ENCODE results near the gene SLC35G2. TPM values are rescaled to one million over a fixed set of nuclear protein-coding genes. Genes with fewer than 3 reads are reported as not detected.

Gene SLC35G2
- polyA plus RNA-seq, 2 of the 4 experiments (the other 2 are of a cell fraction), result 17.2 to 34.8 TPM

DNA sequence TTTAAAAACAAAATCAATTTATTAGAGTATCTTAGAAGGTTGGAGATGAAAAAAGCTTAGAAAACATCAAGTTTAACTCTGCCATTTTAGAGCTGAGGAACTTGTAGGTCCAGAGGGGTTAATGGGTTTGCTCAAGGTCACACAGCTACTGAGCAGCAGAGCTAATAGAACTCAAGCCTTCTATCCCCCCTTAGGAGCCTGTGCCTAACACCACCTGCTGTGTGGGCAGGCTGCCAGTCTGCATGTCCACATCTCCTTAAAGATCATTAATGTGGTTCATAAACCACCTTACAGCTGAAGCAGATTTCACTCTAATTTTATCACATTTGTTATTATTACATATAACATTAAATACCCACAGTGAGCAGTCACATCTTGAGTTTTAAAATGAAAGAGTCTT, 14.1 kb upstream of the SLC35G2 start:
- POLR2A ChIA-PET, result no interaction called here
- Histone ChIP-seq H3K27ac (no peak overlapping the region), H3K4me1 (no peaks in the 10 kb centered on the region; the same call in 2 of the 3 replicates), H3K4me3 (no peak overlapping the region), H3K4me2 (no peak overlapping the region), H3K9me3 (no peaks in the 10 kb centered on the region)
- DNase-seq (ENCODE audit: low read depth in 1 of 2, low spot score in 1 of 2), result no peak
- FAIRE-seq, result no peak
- ATAC-seq, result no peak
- CTCF ChIA-PET, result no interaction called here
- TF ChIP-seq FOXS1 (CRISPR knock-in tag; IDR thresholded peaks at IDR 0.05) (no peak), RARB (CRISPR knock-in tag; IDR thresholded peaks at IDR 0.05) (no peak), TFCP2L1 (CRISPR knock-in tag; IDR thresholded peaks at IDR 0.05) (no peak), NPAS2 (CRISPR knock-in tag; IDR thresholded peaks at IDR 0.05; ENCODE audit: borderline replicate concordance) (no peak), ZSCAN20 (CRISPR knock-in tag; IDR thresholded peaks at IDR 0.05) (no peak), KDM1A (IDR thresholded peaks at IDR 0.05; ENCODE audit: low read depth) (no peak), CHD2 (IDR thresholded peaks at IDR 0.05; ENCODE audit: low read length, partially characterized antibody) (no peak), JUN (IDR thresholded peaks at IDR 0.05) (no peak), ZC3H11A (IDR thresholded peaks at IDR 0.05) (no peak), RFX5 (IDR thresholded peaks at IDR 0.05) (no peak), RCOR1 (IDR thresholded peaks at IDR 0.05; ENCODE audit: low read depth, low read length) (no peak), NR3C1 (IDR thresholded peaks at IDR 0.05) (no peak), MAFK (IDR thresholded peaks at IDR 0.05; ENCODE audit: partially characterized antibody) (no peak), HOXB13 (CRISPR knock-in tag; IDR thresholded peaks at IDR 0.05; ENCODE audit: low read depth) (no peak), FOSL2 (IDR thresholded peaks at IDR 0.05) (no peak), FOSL2 (CRISPR knock-in tag; IDR thresholded peaks at IDR 0.05) (no peak), CHD4 (IDR thresholded peaks at IDR 0.05; ENCODE audit: borderline replicate concordance) (no peak), EP300 (IDR thresholded peaks at IDR 0.05) (no peak)
- TF ChIP-seq, protein P1, sequence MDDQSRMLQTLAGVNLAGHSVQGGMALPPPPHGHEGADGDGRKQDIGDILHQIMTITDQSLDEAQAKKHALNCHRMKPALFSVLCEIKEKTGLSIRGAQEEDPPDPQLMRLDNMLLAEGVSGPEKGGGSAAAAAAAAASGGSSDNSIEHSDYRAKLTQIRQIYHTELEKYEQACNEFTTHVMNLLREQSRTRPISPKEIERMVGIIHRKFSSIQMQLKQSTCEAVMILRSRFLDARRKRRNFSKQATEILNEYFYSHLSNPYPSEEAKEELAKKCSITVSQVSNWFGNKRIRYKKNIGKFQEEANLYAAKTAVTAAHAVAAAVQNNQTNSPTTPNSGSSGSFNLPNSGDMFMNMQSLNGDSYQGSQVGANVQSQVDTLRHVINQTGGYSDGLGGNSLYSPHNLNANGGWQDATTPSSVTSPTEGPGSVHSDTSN (IDR thresholded peaks at IDR 0.05), result no peak
- TF ChIP-seq, protein P2, sequence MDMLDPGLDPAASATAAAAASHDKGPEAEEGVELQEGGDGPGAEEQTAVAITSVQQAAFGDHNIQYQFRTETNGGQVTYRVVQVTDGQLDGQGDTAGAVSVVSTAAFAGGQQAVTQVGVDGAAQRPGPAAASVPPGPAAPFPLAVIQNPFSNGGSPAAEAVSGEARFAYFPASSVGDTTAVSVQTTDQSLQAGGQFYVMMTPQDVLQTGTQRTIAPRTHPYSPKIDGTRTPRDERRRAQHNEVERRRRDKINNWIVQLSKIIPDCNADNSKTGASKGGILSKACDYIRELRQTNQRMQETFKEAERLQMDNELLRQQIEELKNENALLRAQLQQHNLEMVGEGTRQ (IDR thresholded peaks at IDR 0.05), result no peak
- TF ChIP-seq, protein P3, sequence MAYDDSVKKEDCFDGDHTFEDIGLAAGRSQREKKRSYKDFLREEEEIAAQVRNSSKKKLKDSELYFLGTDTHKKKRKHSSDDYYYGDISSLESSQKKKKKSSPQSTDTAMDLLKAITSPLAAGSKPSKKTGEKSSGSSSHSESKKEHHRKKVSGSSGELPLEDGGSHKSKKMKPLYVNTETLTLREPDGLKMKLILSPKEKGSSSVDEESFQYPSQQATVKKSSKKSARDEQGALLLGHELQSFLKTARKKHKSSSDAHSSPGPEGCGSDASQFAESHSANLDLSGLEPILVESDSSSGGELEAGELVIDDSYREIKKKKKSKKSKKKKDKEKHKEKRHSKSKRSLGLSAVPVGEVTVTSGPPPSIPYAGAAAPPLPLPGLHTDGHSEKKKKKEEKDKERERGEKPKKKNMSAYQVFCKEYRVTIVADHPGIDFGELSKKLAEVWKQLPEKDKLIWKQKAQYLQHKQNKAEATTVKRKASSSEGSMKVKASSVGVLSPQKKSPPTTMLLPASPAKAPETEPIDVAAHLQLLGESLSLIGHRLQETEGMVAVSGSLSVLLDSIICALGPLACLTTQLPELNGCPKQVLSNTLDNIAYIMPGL (CRISPR knock-in tag; IDR thresholded peaks at IDR 0.05; ENCODE audit: borderline replicate concordance), result no peak

DNA sequence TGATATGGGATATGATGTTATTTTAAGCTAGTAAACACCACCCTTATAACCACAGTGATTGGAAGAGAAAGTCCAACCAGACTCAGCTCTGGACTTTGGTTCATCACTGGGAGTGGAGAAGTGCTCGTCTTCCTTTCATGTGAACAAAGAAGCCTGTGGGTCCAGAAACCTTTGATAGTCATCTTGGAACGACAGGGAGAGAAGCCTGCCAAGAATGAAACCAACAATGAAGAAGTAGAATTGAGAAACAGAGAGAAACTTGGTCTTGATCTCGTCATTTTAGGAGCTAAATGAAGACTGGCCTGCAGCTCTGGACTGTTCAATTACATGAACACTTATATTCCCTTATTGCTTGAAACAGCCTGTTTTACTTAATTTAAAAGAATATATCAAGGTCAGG, 13.1 kb upstream of the SLC35G2 start:
- no peak overlapping the region for H3K4me2 ChIP-seq
- FAIRE-seq (no peak), ATAC-seq (no peak), DNase-seq (ENCODE audit: low read depth in 1 of 2, low spot score in 1 of 2) (no peak)
- H3K9me3 ChIP-seq, result no peaks in the 10 kb centered on the region
- 61% methylated on average over 3 of the region's 3 CpGs for WGBS (ENCODE audit: missing lambda C conversion rate)
- ChIA-PET POLR2A (no interaction called here), CTCF (no interaction called here)
- no peak overlapping the region for H3K4me3 ChIP-seq
- H3K4me1 ChIP-seq, result no peaks in the 10 kb centered on the region; the same call in 2 of the 3 replicates
- H3K27ac ChIP-seq, result no peak overlapping the region
- TF ChIP-seq NFE2L2 (conservative IDR thresholded peaks at IDR 0.05; ENCODE audit: low read length) (no peak), FOXS1 (CRISPR knock-in tag; IDR thresholded peaks at IDR 0.05) (no peak), CHD4 (IDR thresholded peaks at IDR 0.05; ENCODE audit: borderline replicate concordance) (no peak), ZNF302 (CRISPR knock-in tag; IDR thresholded peaks at IDR 0.05) (no peak), FOSL2 (IDR thresholded peaks at IDR 0.05) (no peak), FOSL2 (CRISPR knock-in tag; IDR thresholded peaks at IDR 0.05) (no peak), FOSB (CRISPR knock-in tag; IDR thresholded peaks at IDR 0.05) (no peak), MAFK (IDR thresholded peaks at IDR 0.05; ENCODE audit: partially characterized antibody) (no peak), HOXB13 (CRISPR knock-in tag; IDR thresholded peaks at IDR 0.05; ENCODE audit: low read depth) (no peak), RNF2 (IDR thresholded peaks at IDR 0.05; ENCODE audit: borderline replicate concordance, low read depth) (no peak), CEBPB (IDR thresholded peaks at IDR 0.05) (no peak), KDM5A (IDR thresholded peaks at IDR 0.05) (no peak), ZSCAN20 (CRISPR knock-in tag; IDR thresholded peaks at IDR 0.05) (no peak), CBX2 (IDR thresholded peaks at IDR 0.05; ENCODE audit: borderline replicate concordance, low read depth) (no peak), EHMT2 (IDR thresholded peaks at IDR 0.05; ENCODE audit: low read depth) (no peak)
- TF ChIP-seq, protein P4, sequence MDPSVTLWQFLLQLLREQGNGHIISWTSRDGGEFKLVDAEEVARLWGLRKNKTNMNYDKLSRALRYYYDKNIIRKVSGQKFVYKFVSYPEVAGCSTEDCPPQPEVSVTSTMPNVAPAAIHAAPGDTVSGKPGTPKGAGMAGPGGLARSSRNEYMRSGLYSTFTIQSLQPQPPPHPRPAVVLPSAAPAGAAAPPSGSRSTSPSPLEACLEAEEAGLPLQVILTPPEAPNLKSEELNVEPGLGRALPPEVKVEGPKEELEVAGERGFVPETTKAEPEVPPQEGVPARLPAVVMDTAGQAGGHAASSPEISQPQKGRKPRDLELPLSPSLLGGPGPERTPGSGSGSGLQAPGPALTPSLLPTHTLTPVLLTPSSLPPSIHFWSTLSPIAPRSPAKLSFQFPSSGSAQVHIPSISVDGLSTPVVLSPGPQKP (IDR thresholded peaks at IDR 0.05; ENCODE audit: low read depth, low read length), result no peak
- TF ChIP-seq, protein P2 (IDR thresholded peaks at IDR 0.05), result no peak
- TF ChIP-seq, protein P5, sequence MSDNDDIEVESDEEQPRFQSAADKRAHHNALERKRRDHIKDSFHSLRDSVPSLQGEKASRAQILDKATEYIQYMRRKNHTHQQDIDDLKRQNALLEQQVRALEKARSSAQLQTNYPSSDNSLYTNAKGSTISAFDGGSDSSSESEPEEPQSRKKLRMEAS (IDR thresholded peaks at IDR 0.05), result no peak
- TF ChIP-seq, protein P6, sequence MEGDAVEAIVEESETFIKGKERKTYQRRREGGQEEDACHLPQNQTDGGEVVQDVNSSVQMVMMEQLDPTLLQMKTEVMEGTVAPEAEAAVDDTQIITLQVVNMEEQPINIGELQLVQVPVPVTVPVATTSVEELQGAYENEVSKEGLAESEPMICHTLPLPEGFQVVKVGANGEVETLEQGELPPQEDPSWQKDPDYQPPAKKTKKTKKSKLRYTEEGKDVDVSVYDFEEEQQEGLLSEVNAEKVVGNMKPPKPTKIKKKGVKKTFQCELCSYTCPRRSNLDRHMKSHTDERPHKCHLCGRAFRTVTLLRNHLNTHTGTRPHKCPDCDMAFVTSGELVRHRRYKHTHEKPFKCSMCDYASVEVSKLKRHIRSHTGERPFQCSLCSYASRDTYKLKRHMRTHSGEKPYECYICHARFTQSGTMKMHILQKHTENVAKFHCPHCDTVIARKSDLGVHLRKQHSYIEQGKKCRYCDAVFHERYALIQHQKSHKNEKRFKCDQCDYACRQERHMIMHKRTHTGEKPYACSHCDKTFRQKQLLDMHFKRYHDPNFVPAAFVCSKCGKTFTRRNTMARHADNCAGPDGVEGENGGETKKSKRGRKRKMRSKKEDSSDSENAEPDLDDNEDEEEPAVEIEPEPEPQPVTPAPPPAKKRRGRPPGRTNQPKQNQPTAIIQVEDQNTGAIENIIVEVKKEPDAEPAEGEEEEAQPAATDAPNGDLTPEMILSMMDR (IDR thresholded peaks at IDR 0.05), result no peak
